K562 (cell line): Measurements from ENCODE around the gene HNRNPH1. TPM values are rescaled to one million over a fixed set of nuclear protein-coding genes. Genes with fewer than 3 reads are reported as not detected.

Experiments
- ATF6 ChIP-seq: sonication (generic); formaldehyde crosslinking; IDR thresholded peaks from 2 replicates; pipeline ENCODE4 v1.4.0; 2020; ENCODE audit warnings: mild to moderate bottlenecking, missing genetic modification reagents
- BDP1 ChIP-seq: IDR thresholded peaks from 3 replicates; pipeline ENCODE4 v1.6.1; 2011; ENCODE audit not compliant: insufficient read length, insufficient read depth
- CCAR2 ChIP-seq: fragments of 200-400 bp; formaldehyde crosslinking; IDR thresholded peaks from 2 replicates; pipeline ENCODE4 v1.6.1; 2017; ENCODE audit warnings: mild to moderate bottlenecking, low read depth, low read length
- FIP1L1 ChIP-seq: fragments of 200-400 bp; formaldehyde crosslinking; IDR thresholded peaks from 2 replicates; pipeline ENCODE4 v1.6.1; 2018; ENCODE audit warnings: mild to moderate bottlenecking, low read depth, low read length; ENCODE audit not compliant: poor library complexity, severe bottlenecking
- NFXL1 ChIP-seq: fragments of 450-650 bp; formaldehyde crosslinking; IDR thresholded peaks from 2 replicates; pipeline ENCODE4 v1.4.0; 2021; ENCODE audit warnings: mild to moderate bottlenecking
- POLR2AphosphoS2 ChIP-seq: IDR thresholded peaks from 2 replicates; pipeline ENCODE4 v1.6.1; 2012; ENCODE audit warnings: low read length, improper control_type of control experiment
- POLR2B ChIP-seq: fragments of 450-650 bp; IDR thresholded peaks from 2 replicates; pipeline ENCODE4 v1.6.1; 2018; ENCODE audit warnings: low read depth; ENCODE audit not compliant: partially characterized antibody
- PURB ChIP-seq: sonication (generic); formaldehyde crosslinking; IDR thresholded peaks from 2 replicates; pipeline ENCODE4 v1.9.0; 2021; ENCODE audit warnings: low read depth, mild to moderate bottlenecking, missing genetic modification reagents
- SETDB1 ChIP-seq: IDR thresholded peaks from one replicate; pipeline ENCODE4 v1.6.1; 2012; ENCODE audit warnings: low read length, control low read depth, inconsistent platforms
- SP1 ChIP-seq: sonication (generic); formaldehyde crosslinking; IDR thresholded peaks from 2 replicates; pipeline ENCODE4 v1.8.1; 2022; ENCODE audit warnings: mild to moderate bottlenecking, missing genetic modification reagents
- ZNF407 ChIP-seq: fragments of 450-650 bp; IDR thresholded peaks from 2 replicates; pipeline ENCODE4 v1.6.1; 2016; ENCODE audit warnings: low read depth
- ZNF695 ChIP-seq: fragments of 450-650 bp; formaldehyde crosslinking; IDR thresholded peaks from 2 replicates; pipeline ENCODE4 v1.4.0; 2020; ENCODE audit warnings: mild to moderate bottlenecking, moderate library complexity
- polyA plus RNA-seq, 8 experiments: library from polyadenylated mRNA; depleted of rRNA in 4 of 8; stranded (reverse) in 5 of 8; unstranded in 3 of 8; fragments of >200 nt; fragmentation: Nextera tagmentation in 2 of 8; fragmentation: Illumina TruSeq in 1 of 8; extraction: Ambion mirVana in 2 of 8; extraction: Trizol in 1 of 8; gene quantifications; 2 replicates each; pipeline versions ENCODE4 v1.2.1 to v1.2.3, GENCODE V29; 2011 to 2014; ENCODE audit warnings: inconsistent platforms in 1 of 8, missing spikeins in 1 of 8
- total RNA-seq, 7 experiments: library from RNA; depleted of rRNA in 6 of 7; stranded (reverse); fragments of >200 nt in 6 of 7; fragmentation: Illumina TruSeq in 2 of 7; extraction: Trizol in 2 of 7; gene quantifications; 2 replicates each; pipeline versions ENCODE4 v1.2.1 to v1.2.3, GENCODE V29; 2011 to 2021; ENCODE audit warnings: low replicate concordance in 1 of 7
- TF ChIP-seq, protein P1 (sequence below), 2 experiments: fragments of 200-800 bp in 1 of 2; sonication (Bioruptor generic) in 1 of 2; sonication (generic) in 1 of 2; formaldehyde crosslinking in 1 of 2; IDR thresholded peaks in 1 of 2; conservative IDR thresholded peaks in 1 of 2; 2 replicates each; pipeline versions ENCODE4 v1.5.0 to v1.6.1; 2016 to 2020; ENCODE audit warnings: missing compliant biosample characterization in 1 of 2, missing genetic modification characterization in 1 of 2, missing genetic modification reagents in 1 of 2

Gene HNRNPH1
- total and polyA plus RNA-seq, 9 of the 15 experiments (the other 6 are each of a cell fraction or from before 2014, with no cell fraction given) = 103 to 656 (median 561) TPM

DNA sequence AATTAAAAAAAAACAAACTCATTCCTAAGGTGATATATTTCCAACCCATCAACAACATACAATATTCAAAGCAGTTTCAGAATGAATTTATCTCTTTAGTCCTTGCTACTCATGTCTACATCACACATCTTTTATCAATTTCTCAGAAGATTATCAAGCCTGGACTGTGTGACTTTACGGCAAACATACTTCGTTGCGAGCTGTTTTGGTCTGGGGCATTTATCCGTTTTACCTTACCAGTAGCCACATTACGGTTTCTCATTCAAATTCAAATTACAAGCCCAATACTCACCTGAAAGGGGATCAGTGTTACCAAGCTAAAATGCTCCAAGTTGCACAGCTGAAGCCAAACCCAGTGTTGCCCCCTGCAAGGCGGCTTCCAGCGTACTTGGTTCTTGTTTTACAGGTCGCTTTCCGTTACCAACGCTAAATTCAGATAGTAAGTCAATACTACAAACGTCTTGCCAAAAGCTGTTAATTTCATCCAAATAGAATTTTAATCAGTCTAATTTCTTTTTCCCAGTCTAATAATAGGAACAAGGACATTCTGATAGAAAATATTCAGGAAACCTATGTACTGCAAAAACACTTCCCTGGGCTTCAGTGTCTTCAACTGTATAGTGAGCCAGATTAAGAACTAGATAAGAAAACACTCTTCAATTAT is 1.8 kb downstream of the HNRNPH1 start (continued):
- TF ChIP-seq SETDB1 (no peak), ZNF407 (no peak), CCAR2 (no peak), NFXL1 (CRISPR knock-in tag) (no peak), POLR2AphosphoS2 (no peak), ATF6 (no peak), PURB (no peak), BDP1 (no peak), ZNF695 (no peak), FIP1L1 (no peak), POLR2B (peak; percentile 37), SP1 (CRISPR knock-in tag) (no peak)
- TF ChIP-seq, protein P1, sequence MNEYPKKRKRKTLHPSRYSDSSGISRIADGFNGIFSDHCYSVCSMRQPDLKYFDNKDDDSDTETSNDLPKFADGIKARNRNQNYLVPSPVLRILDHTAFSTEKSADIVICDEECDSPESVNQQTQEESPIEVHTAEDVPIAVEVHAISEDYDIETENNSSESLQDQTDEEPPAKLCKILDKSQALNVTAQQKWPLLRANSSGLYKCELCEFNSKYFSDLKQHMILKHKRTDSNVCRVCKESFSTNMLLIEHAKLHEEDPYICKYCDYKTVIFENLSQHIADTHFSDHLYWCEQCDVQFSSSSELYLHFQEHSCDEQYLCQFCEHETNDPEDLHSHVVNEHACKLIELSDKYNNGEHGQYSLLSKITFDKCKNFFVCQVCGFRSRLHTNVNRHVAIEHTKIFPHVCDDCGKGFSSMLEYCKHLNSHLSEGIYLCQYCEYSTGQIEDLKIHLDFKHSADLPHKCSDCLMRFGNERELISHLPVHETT (CRISPR knock-in tag; conservative IDR thresholded peaks at IDR 0.05 in 1 of 2, IDR thresholded peaks at IDR 0.05 in 1 of 2) = no peak
- TF ChIP-seq, all 486 proteins: peak for 6
